Common myeloid progenitor, CD34-positive (primary cell): ENCODE data around the gene VPS35.
A peak's percentile ranks its signal among the peaks of the same experiment; 100 is the strongest.

ENCODE experiments used
- CTCF ChIA-PET: fragments of 350-600 bp; sonication (Branson Sonifier 250); formaldehyde crosslinking; loops from one replicate; lab custom pipeline; 2021; ENCODE audit warnings: antibody characterized with exemption; lab: Charles Lee
- POLR2A ChIA-PET: fragments of 350-600 bp; sonication (Branson Sonifier 250); formaldehyde crosslinking; loops from one replicate; lab custom pipeline; 2021; ENCODE audit warnings: antibody characterized with exemption; lab: Charles Lee
- DNase-seq, 3 donors: peaks; one replicate each; pipeline versions ENCODE4 v3.0.0 to v3.0.0-alpha.2; 2013
- H3K27ac ChIP-seq, 2 experiments: 1 replicate in 1 of 2; 2 replicates in 1 of 2; pipeline ENCODE4 v1.7.0; 2013; ENCODE audit warnings: inconsistent platforms in 2 of 2, low read length in 2 of 2, mild to moderate bottlenecking in 2 of 2, low read depth in 1 of 2, moderate library complexity in 1 of 2; ENCODE audit not compliant: severe bottlenecking in 2 of 2, insufficient read depth in 1 of 2, poor library complexity in 1 of 2
- H3K27me3 ChIP-seq, 5 experiments: replicated peaks in 2 of 5; 1 replicate in 3 of 5; 2 replicates in 2 of 5; pipeline versions ENCODE4 v1.6.1 to v1.7.0; 2013; ENCODE audit warnings: low read length in 4 of 5, mild to moderate bottlenecking in 2 of 5, moderate library complexity in 2 of 5, inconsistent platforms in 1 of 5; ENCODE audit not compliant: insufficient read depth in 5 of 5, control insufficient read depth in 4 of 5
- H3K36me3 ChIP-seq, 4 experiments: 1 replicate in 2 of 4; 2 replicates in 2 of 4; pipeline versions ENCODE4 v1.6.1 to v1.7.0; 2013; ENCODE audit warnings: low read length in 3 of 4, control low read depth in 1 of 4, mild to moderate bottlenecking in 1 of 4; ENCODE audit not compliant: control insufficient read depth in 4 of 4, insufficient read depth in 4 of 4
- H3K4me1 ChIP-seq, 4 experiments: 1 replicate in 3 of 4; 2 replicates in 1 of 4; pipeline versions ENCODE4 v1.6.1 to v1.7.1; 2013; ENCODE audit warnings: low read length in 3 of 4, mild to moderate bottlenecking in 3 of 4, control low read depth in 1 of 4, inconsistent platforms in 1 of 4, moderate library complexity in 1 of 4; ENCODE audit not compliant: control insufficient read depth in 4 of 4, insufficient read depth in 4 of 4; ENCODE audit errors: control extremely low read depth in 1 of 4
- H3K4me3 ChIP-seq, 7 experiments: 1 replicate in 4 of 7; 2 replicates in 3 of 7; pipeline versions ENCODE4 v1.5.1 to v1.7.0; 2013; ENCODE audit warnings: mild to moderate bottlenecking in 7 of 7, low read length in 6 of 7, moderate library complexity in 6 of 7, inconsistent platforms in 2 of 7, low read depth in 2 of 7, control low read depth in 1 of 7; ENCODE audit not compliant: insufficient read depth in 4 of 7, control insufficient read depth in 1 of 7; ENCODE audit errors: extremely low read depth in 1 of 7
- H3K9me3 ChIP-seq, 5 experiments: 1 replicate in 4 of 5; 2 replicates in 1 of 5; pipeline versions ENCODE4 v1.6.1 to v1.7.1; 2013; ENCODE audit warnings: low read length in 4 of 5, mild to moderate bottlenecking in 2 of 5, inconsistent platforms in 1 of 5, low read depth in 1 of 5, moderate library complexity in 1 of 5; ENCODE audit not compliant: control insufficient read depth in 4 of 5, insufficient read depth in 2 of 5; ENCODE audit errors: control extremely low read depth in 1 of 5
- WGBS: methylation state at CpG from one replicate; pipeline ENCODE4 v1.1.5; 2013; ENCODE audit not compliant: insufficient coverage; 5-methylcytosine and 5-hydroxymethylcytosine counted together

VPS35 gene

GRCh38 chr16:46673320-46674013 lies 15.5 kb downstream of the VPS35 start:
- Histone ChIP-seq H3K36me3 (peaks cover 19 to 84% (median 40%) of the 10 kb centered on the region in 4 experiments), H3K9me3 (no peaks in the 10 kb centered on the region), H3K27ac (no peak overlapping the region), H3K27me3 (no peaks in the 10 kb centered on the region), H3K4me3 (no peak overlapping the region), H3K4me1 (no peaks in the 10 kb centered on the region)
- CTCF ChIA-PET: interaction anchor here (0.6 to 4.0 kb wide), 20 partner anchors 9 to 243 kb away, joined by 3 to 29 read pairs (median 4); partner anchors contain the start of gene ORC6
- POLR2A ChIA-PET: interaction anchor here (1.1 kb wide), 2 partner anchors 13 to 127 kb away, joined by 3 read pairs; no protein-coding TSS in a partner anchor
- DNase-seq: peak; percentile 70 to 88 (median 85)
- WGBS: 80% methylated on average over 4 of the region's 6 CpGs

GRCh38 chr16:46662123-46662522 lies 26.9 kb downstream of the VPS35 start:
- no peak overlapping the region for H3K27ac ChIP-seq
- peaks cover 8 to 31% (median 15%) of the 10 kb centered on the region in 4 experiments for H3K4me1 ChIP-seq
- H3K36me3 ChIP-seq: peaks cover 11 to 59% (median 42%) of the 10 kb centered on the region in 4 experiments
- WGBS: 75% methylated on average over 4 of the region's 4 CpGs
- DNase-seq: no peak
- H3K9me3 ChIP-seq: no peaks in the 10 kb centered on the region
- no peaks in the 10 kb centered on the region for H3K27me3 ChIP-seq
- POLR2A ChIA-PET: no interaction called here
- CTCF ChIA-PET: interaction anchor here (0.7 to 3.9 kb wide), 3 partner anchors 12 to 139 kb away, joined by 3 to 17 read pairs (median 3); no protein-coding TSS in a partner anchor
- H3K4me3 ChIP-seq: no peak overlapping the region

DNA sequence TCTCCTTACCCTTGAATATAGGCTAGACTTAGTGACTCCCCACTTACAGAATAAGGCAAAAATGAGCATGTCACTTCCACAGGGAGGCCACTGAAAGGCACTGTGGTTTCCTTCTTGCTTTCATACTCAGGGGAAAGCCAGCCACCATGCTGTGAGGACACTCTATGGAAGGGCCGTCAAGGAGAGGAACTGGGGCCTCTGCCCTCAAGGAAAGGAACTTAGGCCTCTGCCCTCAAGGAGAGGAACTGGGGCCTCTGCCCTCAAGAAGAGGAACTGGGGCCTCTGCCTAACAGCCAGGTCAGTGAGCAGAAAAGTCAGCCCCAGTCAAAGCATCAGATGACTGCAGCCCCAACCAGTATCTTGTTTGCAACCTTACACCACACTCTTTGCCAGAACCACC lies 30.1 kb downstream of the VPS35 start:
- Histone ChIP-seq H3K27me3 (no peaks in the 10 kb centered on the region), H3K27ac (peak overlapping the region; percentile 27 to 62), H3K9me3 (no peaks in the 10 kb centered on the region), H3K4me1 (peaks cover 8 to 36% (median 16%) of the 10 kb centered on the region in 4 experiments), H3K4me3 (peak overlapping the region in 2 of 7 experiments; percentile 1 to 52), H3K36me3 (peaks cover 11 to 44% (median 31%) of the 10 kb centered on the region in 4 experiments)
- DNase-seq: peak; percentile 45 to 85 (median 80)
- ChIA-PET POLR2A (no interaction called here), CTCF (interaction anchor here (1.0 to 3.9 kb wide), 3 partner anchors 15 to 33 kb away, joined by 3 to 17 read pairs (median 5); no protein-coding TSS in a partner anchor)
- 0% methylated on average over 1 of the region's 1 CpG for WGBS

DNA sequence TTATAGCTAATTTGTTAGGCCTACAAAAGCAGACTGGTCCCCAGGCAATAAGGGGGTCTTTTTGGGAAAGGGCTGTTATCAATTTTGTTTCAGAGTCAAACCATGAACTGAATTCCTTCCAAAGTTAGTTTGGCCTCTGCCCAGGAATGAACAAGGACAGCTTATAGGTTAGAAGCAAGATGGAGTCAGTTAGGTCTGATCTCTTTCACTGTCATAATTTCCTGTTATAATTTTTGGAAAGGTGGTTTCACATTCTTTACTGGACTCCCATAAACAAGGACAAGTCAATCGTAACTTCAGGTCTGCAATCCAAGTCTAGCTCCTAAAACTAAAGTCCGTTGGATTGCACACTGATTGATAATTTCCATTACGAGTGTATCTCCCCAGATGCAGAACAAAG lies 37.7 kb downstream of the VPS35 start:
- 98% methylated on average over 3 of the region's 3 CpGs for WGBS
- ChIA-PET POLR2A (no interaction called here), CTCF (no interaction called here)
- no peaks in the 10 kb centered on the region for H3K27me3 ChIP-seq
- peaks cover 0 to 4% (median under 1%) of the 10 kb centered on the region in 4 experiments for H3K36me3 ChIP-seq
- H3K4me1 ChIP-seq: peaks cover 0 to 5% (median under 1%) of the 10 kb centered on the region in 4 experiments
- no peak overlapping the region for H3K4me3 ChIP-seq
- DNase-seq: no peak
- no peak overlapping the region for H3K27ac ChIP-seq
- no peaks in the 10 kb centered on the region for H3K9me3 ChIP-seq

DNA sequence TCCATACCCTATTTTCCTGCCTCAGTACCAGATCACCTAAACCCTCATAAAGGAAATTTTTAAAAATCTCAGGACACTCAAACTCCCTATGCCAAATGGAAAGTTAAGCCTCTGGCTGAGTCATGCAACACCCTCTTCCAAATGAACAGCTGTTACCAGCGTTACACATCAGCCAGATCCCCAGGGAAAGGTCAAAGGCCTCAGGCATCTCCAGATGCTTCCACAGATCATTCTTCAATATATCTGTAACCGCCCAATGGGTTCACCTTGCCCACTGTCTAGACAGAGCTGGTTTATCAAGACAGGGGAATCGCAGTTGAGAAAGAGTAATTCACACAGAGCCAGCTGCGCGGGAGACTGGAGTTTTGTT lies 38.7 kb downstream of the VPS35 start:
- POLR2A ChIA-PET: interaction anchor here (0.6 kb wide), 1 partner anchor 24 kb away, joined by 3 read pairs; no protein-coding TSS in a partner anchor
- no peak for DNase-seq
- H3K4me1 ChIP-seq: no peaks in the 10 kb centered on the region
- peaks cover 0 to 2% (median 0%) of the 10 kb centered on the region in 5 experiments for H3K9me3 ChIP-seq
- H3K27ac ChIP-seq: no peak overlapping the region
- H3K27me3 ChIP-seq: no peaks in the 10 kb centered on the region
- CTCF ChIA-PET: no interaction called here
- H3K4me3 ChIP-seq: no peak overlapping the region
- peaks cover 0 to 4% (median under 1%) of the 10 kb centered on the region in 4 experiments for H3K36me3 ChIP-seq
- WGBS: 97% methylated on average over 5 of the region's 5 CpGs

- Histone ChIP-seq H3K27ac (no peak overlapping the region), H3K27me3 (no peaks in the 10 kb centered on the region), H3K4me1 (no peaks in the 10 kb centered on the region), H3K36me3 (peaks cover 0 to 4% (median under 1%) of the 10 kb centered on the region in 4 experiments), H3K9me3 (peaks cover 0 to 2% (median 0%) of the 10 kb centered on the region in 5 experiments), H3K4me3 (no peak overlapping the region)
- POLR2A ChIA-PET: interaction anchor here (0.6 kb wide), 1 partner anchor 25 kb away, joined by 3 read pairs; no protein-coding TSS in a partner anchor
- CTCF ChIA-PET: no interaction called here
- 99% methylated on average over 20 of the region's 27 CpGs for WGBS
- DNase-seq: no peak
These were observed 39.3 kb downstream of the VPS35 start for GRCh38 chr16:46649588-46650253.
